SK-N-MC (cell line): ENCODE data around the gene RCBTB2.

Experiments
- DNase-seq: peaks from one replicate; pipeline ENCODE4 v3.0.0-alpha.2; 2011; ENCODE audit warnings: low read depth, low spot score
- H3K27ac ChIP-seq: fragments of 200-600 bp; sonication (generic); 2 replicates; pipeline ENCODE4 v1.5.1; 2016; ENCODE audit warnings: mixed run types
- H3K36me3 ChIP-seq: fragments of 200-600 bp; sonication (generic); 2 replicates; pipeline ENCODE4 v1.6.1; 2017; ENCODE audit warnings: antibody characterized with exemption, low read length, mixed read lengths; ENCODE audit not compliant: insufficient read depth
- H3K4me3 ChIP-seq: fragments of 200-600 bp; sonication (generic); 2 replicates; pipeline ENCODE4 v1.5.1; 2016
- H3K9ac ChIP-seq: fragments of 200-600 bp; sonication (generic); 2 replicates; pipeline ENCODE4 v1.8.0; 2017; ENCODE audit warnings: mixed run types, mixed read lengths; ENCODE audit not compliant: insufficient read length
- H3K9me3 ChIP-seq: fragments of 200-600 bp; sonication (generic); 2 replicates; pipeline ENCODE4 v1.6.1; 2017; ENCODE audit warnings: low read depth, mild to moderate bottlenecking, antibody characterized with exemption, low read length, moderate library complexity, mixed read lengths
- EZH2 ChIP-seq: fragments of 200-600 bp; sonication (generic); IDR thresholded peaks from one replicate; pipeline ENCODE4 v1.6.1; 2017; ENCODE audit warnings: antibody characterized with exemption
- FOXP2 ChIP-seq: optimal IDR thresholded peaks from 2 replicates; pipeline ENCODE3; 2011; ENCODE audit warnings: mild to moderate bottlenecking, moderate library complexity; ENCODE audit not compliant: insufficient read depth; ENCODE audit errors: extremely low read length, control extremely low read depth
- POLR2AphosphoS5 ChIP-seq: IDR thresholded peaks from 2 replicates; pipeline ENCODE4 v1.6.1; 2012; ENCODE audit warnings: mild to moderate bottlenecking, low read depth, low read length, borderline replicate concordance

The RCBTB2 gene

DNA sequence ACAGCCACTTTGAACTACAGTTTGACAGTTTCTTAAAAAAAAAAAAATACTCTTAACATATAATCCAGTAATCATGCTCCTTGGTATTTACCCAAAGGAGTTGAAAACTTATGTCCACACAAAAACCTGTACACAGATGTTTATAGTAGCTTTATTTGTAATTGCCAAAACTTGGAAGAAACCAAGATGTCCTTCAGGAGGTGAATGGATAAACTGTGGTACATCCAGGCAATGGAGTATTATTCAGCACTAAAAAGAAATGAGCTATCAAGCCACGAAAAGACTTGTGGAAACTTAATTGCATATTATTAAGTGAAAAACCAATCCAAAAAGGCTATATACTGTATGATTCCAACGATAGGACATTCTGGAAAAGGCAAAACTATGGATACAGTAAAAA, 44.9 kb downstream of the RCBTB2 start:
- Histone ChIP-seq H3K4me3 (no peak overlapping the region), H3K27ac (no peak overlapping the region)

DNA sequence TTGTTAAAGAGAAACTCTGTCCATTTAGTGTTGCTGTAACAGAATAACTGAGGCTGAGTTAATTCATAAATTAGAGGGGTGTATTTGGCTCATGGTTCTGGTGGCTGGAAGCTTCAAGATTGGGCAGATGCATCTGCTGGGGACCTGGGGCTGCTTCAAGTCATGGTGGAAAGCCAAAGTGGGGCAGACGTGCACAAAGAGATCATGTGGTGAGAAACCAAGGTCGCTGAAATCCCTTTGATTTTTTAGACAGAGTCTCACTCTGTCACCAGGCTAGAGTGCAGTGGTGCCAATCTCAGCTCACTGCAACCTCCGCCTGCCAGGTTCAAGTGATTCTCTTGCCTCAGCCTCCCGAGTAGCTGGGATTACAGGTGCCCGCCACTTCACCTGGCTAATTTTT, 46.0 kb downstream of the RCBTB2 start:
- Histone ChIP-seq H3K36me3 (peaks cover 3% of the 10 kb centered on the region; the same call in 1 of the 2 replicates), H3K9me3 (no peaks in the 10 kb centered on the region), H3K9ac (no peak overlapping the region), H3K27ac (no peak overlapping the region), H3K4me3 (no peak overlapping the region)
- TF ChIP-seq EZH2, result no peak
- TF ChIP-seq POLR2AphosphoS5, result no peak
- TF ChIP-seq FOXP2, result no peak
- no peak for DNase-seq

More for the DNA sequence above, 44.9 kb downstream of the RCBTB2 start:
- Histone ChIP-seq H3K9me3 (no peaks in the 10 kb centered on the region), H3K9ac (no peak overlapping the region), H3K36me3 (no peaks in the 10 kb centered on the region)
- no peak for DNase-seq
- TF ChIP-seq FOXP2, result no peak
- no peak for TF ChIP-seq EZH2
- TF ChIP-seq POLR2AphosphoS5, result no peak

DNA sequence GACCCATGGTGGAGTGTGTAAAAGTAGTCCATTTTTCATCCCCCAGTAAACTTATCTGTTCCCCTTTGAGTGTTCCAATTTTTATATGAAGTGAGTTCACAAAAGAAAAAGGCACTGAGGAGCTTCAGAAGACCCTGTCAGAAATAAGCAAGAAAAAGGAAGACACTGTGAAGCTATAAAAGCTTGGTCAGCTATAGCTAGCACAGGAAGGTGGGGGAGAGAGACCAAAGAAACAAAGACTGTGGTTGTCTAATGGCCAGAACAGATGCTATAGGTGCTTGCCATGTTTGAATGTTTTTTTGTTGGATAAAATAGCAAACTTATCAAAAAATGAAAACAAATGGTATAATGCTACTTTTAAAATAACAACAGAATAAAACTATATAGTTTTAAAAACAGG, 46.5 kb downstream of the RCBTB2 start:
- H3K4me3 ChIP-seq, result no peak overlapping the region
- no peak overlapping the region for H3K9ac ChIP-seq
- H3K9me3 ChIP-seq, result no peaks in the 10 kb centered on the region
- no peak overlapping the region for H3K27ac ChIP-seq
- DNase-seq, result no peak
- TF ChIP-seq POLR2AphosphoS5 (no peak), EZH2 (no peak), FOXP2 (no peak)
- peaks cover 3% of the 10 kb centered on the region; the same call in 1 of the 2 replicates for H3K36me3 ChIP-seq

- no peak for DNase-seq
- Histone ChIP-seq H3K27ac (no peak overlapping the region), H3K36me3 (peaks cover 3% of the 10 kb centered on the region; the same call in 1 of the 2 replicates), H3K4me3 (no peak overlapping the region), H3K9ac (no peak overlapping the region), H3K9me3 (no peaks in the 10 kb centered on the region)
- TF ChIP-seq EZH2 (no peak), FOXP2 (no peak), POLR2AphosphoS5 (no peak)
Observed at GRCh38 chr13:48485432-48485831, 47.4 kb downstream of the RCBTB2 start.

GRCh38 chr13:48483575-48483974, 49.3 kb downstream of the RCBTB2 start:
- DNase-seq, result no peak
- Histone ChIP-seq H3K4me3 (no peak overlapping the region), H3K9me3 (no peaks in the 10 kb centered on the region), H3K9ac (no peak overlapping the region), H3K36me3 (peaks cover 14% of the 10 kb centered on the region; the same call in 1 of the 2 replicates), H3K27ac (no peak overlapping the region)
- TF ChIP-seq POLR2AphosphoS5 (no peak), FOXP2 (no peak), EZH2 (no peak)

DNA sequence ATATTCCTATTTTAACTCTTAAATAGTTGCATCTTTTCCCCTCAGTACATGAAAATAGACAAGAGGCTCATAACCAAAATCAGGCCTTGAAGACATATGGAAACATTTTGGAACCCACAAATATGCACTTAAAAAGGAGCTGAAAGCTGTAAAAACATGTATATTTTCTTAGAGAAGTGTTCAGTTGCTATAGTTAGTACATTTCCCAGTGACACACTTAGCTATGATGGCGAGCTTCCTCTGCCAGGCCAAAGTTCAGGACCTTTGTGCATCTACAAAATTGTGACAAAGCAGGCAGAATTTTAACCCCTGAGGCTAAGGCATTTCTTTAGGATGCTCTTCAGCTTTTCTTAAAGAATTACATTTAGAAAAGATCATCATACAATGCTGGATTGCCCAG, 54.5 kb downstream of the RCBTB2 start:
- no peak for DNase-seq
- H3K36me3 ChIP-seq, result peaks cover 14% of the 10 kb centered on the region; the same call in 1 of the 2 replicates
- 0 out of 2 replicates have a peak overlapping the region, but pooled peaks have one; percentile 4 for H3K27ac ChIP-seq
- TF ChIP-seq POLR2AphosphoS5 (no peak), FOXP2 (no peak), EZH2 (no peak)
- no peak overlapping the region for H3K9ac ChIP-seq
- H3K4me3 ChIP-seq, result no peak overlapping the region
- no peaks in the 10 kb centered on the region for H3K9me3 ChIP-seq

DNA sequence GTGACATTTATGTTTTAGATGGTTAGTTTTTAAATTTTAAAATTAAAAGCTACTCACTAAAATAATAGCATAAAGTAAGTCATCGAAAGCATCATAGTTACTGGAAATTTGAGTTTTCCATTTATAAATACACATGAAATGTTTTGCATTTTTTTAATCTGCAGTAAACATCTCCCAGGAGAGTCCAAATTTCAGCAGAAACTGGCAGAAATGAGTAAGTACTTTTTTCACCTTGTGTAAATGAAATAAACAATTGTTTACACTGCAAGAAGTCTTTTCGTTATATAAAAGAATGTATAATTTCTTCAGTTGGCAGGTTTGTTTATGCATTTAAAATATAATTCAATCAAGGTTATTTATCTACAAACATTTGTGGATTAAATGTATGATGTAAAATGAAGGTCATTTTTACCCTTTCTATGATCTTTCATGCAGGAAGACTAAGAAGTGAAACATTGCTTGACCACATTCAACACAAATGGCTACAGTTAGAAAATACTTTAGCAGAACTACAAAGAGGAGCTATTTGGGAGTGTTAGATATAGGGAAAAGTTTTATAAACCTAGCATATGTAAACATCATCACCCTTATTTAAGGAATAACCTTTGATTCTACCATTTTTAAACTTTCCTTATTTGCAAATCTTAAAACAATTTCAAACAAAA, 55.6 kb downstream of the RCBTB2 start:
- H3K9ac ChIP-seq, result no peak overlapping the region
- no peak for TF ChIP-seq POLR2AphosphoS5
- no peak for TF ChIP-seq FOXP2
- TF ChIP-seq EZH2, result no peak
- no peak for DNase-seq
- no peaks in the 10 kb centered on the region for H3K9me3 ChIP-seq
- no peak overlapping the region; the same call in 1 of the 2 replicates for H3K27ac ChIP-seq
- H3K36me3 ChIP-seq, result peaks cover 11% of the 10 kb centered on the region; the same call in 1 of the 2 replicates
- no peak overlapping the region for H3K4me3 ChIP-seq

DNA sequence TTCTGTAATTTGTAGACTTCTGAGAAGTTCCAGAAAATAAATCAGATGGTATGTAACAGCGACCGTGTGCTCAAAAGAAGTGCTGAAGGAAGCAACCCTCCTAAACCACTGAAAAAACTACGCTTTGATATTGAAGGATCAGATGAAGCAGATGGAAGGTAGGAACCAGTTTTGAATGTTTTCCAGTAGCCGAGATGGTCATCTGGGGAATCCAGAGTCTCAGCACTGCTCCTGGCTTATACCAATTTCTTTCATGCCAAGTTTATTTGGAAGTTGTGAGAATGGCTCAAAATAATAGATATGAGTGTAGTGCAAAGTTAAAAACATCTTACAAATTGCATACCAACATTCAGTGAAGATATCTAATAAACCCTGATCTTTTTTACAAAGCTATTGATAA, 56.2 kb downstream of the RCBTB2 start:
- H3K4me3 ChIP-seq, result no peak overlapping the region
- H3K9me3 ChIP-seq, result no peaks in the 10 kb centered on the region
- H3K27ac ChIP-seq, result no peak overlapping the region
- DNase-seq, result no peak
- H3K36me3 ChIP-seq, result peaks cover 11% of the 10 kb centered on the region; the same call in 1 of the 2 replicates
- TF ChIP-seq FOXP2 (no peak), POLR2AphosphoS5 (no peak), EZH2 (no peak)
- no peak overlapping the region for H3K9ac ChIP-seq

DNA sequence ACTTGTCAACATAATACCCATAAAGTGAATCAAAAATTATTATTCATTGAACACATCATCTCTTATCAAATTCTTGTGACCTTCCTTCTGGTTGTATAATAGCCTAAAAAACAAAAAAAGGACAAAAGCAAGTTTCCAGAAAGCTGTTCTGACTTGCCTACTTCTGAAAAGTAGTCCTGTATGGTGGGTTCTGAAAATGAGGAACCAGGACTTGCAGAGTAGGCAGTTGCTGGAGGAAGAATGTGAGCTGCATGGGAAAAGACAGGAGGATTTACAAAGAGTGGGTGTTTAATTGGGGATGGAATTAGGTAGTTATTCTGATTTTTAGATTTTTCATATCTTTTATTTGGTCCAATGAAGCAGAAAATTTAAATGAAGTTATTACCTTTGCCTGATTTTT, 56.7 kb downstream of the RCBTB2 start:
- TF ChIP-seq FOXP2, result no peak
- no peak for TF ChIP-seq EZH2
- H3K9ac ChIP-seq, result no peak overlapping the region
- no peak overlapping the region for H3K4me3 ChIP-seq
- H3K27ac ChIP-seq, result no peak overlapping the region
- peaks cover 11% of the 10 kb centered on the region; the same call in 1 of the 2 replicates for H3K36me3 ChIP-seq
- no peak for DNase-seq
- H3K9me3 ChIP-seq, result no peaks in the 10 kb centered on the region
